A549 (cell line): ENCODE results near the gene TLCD3A.

Experiments
- BHLHE40 ChIP-seq: IDR thresholded peaks from 2 replicates; pipeline ENCODE4 v1.6.1; 2012; ENCODE audit warnings: low read depth, low read length, inconsistent platforms
- CTCF ChIP-seq: fragments of >200 bp; sonication (Bioruptor Twin); formaldehyde crosslinking; IDR thresholded peaks from 3 replicates; pipeline ENCODE4 v1.5.1; 2016
- RAD21 ChIP-seq, 2 experiments: fragments of >200 bp in 1 of 2; sonication (Bioruptor Twin) in 1 of 2; formaldehyde crosslinking in 1 of 2; IDR thresholded peaks in 1 of 2; conservative IDR thresholded peaks in 1 of 2; 2 replicates in 1 of 2; 3 replicates in 1 of 2; pipeline ENCODE4 v1.6.1; 2012 to 2018; ENCODE audit warnings: inconsistent platforms in 1 of 2
- RNF2 ChIP-seq: fragments of 200-600 bp; sonication (generic); IDR thresholded peaks from 2 replicates; pipeline ENCODE4 v1.6.1; 2016; ENCODE audit warnings: low read depth, mild to moderate bottlenecking, antibody characterized with exemption, moderate library complexity, borderline replicate concordance

DNA sequence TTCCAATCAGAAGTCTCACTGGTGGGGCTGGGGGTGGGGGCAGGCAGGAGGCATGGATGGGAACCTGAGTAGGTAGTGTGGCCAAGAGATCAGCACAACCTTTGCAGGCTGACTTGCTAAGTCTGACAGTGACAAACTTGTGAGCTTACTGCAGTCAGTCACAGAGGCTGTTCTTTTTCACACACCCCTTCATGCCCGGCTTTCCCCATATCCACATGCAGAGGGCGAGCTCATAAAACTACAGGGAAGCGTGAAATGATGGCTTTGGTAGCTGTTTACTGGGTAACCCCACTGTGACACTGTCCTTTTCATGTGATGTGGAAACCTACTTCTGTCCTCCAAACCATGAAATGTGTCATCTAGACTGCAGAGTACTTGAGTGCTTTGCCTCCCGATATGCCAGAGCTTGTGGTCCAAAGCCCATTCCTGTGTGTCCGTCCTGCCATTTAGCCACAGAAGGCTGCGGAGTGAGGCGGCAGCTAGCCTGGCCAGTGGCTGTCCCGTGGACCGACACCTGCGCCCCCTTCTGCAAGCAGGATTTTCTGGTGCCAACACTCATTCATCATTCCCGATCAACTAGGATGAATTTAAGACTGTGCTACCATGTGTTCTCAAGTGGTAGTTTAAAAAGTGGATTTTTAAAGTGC, 9.9 kb downstream of the TLCD3A start:
- TF ChIP-seq CTCF (no peak), RNF2 (no peak), RAD21 (conservative IDR thresholded peaks at IDR 0.05 in 1 of 2, IDR thresholded peaks at IDR 0.05 in 1 of 2) (no peak), BHLHE40 (no peak)
